Fibroblast of the aortic adventitia (primary cell): ENCODE data around the gene ENGASE. TPM values are rescaled to one million over a fixed set of nuclear protein-coding genes. Genes with fewer than 3 reads are reported as not detected.

ENCODE experiments used
- DNase-seq: peaks from one replicate; pipeline ENCODE4 v3.0.0-alpha.2; 2010; ENCODE audit warnings: low read depth
- H3K4me3 ChIP-seq: 2 replicates; pipeline ENCODE4 v1.5.1; 2011; ENCODE audit warnings: low read depth, mild to moderate bottlenecking, control low read depth, low read length, moderate library complexity
- total RNA-seq: library from RNA; depleted of rRNA; stranded (reverse); fragments of >200 nt; gene quantifications from 2 replicates; pipeline ENCODE4 v1.2.3, GENCODE V29; 2012; ENCODE audit warnings: low replicate concordance
- TF ChIP-seq, protein P1 (sequence below): IDR thresholded peaks from 2 replicates; pipeline ENCODE4 v1.5.1; 2011; ENCODE audit warnings: mild to moderate bottlenecking, low read length, control low read depth, inconsistent platforms; ENCODE audit not compliant: insufficient read depth

The ENGASE gene
- total RNA-seq, 1 donor: 8.4 TPM

DNA sequence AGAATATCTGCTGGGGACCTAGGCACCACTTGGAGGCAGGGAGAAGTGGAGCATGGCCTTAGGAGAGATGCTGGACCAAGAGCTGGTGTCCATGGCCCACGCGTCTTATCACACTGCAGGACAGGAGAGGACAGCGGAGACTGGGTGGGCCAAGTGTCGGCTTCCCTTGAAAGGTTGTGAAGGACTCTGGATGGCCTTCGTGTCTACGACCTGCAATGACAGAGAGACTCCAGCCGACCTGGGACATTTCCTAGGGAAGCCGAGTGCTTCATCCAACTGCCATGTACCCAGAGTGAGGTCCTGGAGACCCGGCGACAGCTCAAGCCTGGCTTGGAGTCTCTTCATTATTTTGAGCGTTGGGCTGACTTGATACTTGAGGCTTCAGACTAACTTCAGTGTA is 30.2 kb upstream of the ENGASE start:
- DNase-seq: no peak
- TF ChIP-seq, protein P1, sequence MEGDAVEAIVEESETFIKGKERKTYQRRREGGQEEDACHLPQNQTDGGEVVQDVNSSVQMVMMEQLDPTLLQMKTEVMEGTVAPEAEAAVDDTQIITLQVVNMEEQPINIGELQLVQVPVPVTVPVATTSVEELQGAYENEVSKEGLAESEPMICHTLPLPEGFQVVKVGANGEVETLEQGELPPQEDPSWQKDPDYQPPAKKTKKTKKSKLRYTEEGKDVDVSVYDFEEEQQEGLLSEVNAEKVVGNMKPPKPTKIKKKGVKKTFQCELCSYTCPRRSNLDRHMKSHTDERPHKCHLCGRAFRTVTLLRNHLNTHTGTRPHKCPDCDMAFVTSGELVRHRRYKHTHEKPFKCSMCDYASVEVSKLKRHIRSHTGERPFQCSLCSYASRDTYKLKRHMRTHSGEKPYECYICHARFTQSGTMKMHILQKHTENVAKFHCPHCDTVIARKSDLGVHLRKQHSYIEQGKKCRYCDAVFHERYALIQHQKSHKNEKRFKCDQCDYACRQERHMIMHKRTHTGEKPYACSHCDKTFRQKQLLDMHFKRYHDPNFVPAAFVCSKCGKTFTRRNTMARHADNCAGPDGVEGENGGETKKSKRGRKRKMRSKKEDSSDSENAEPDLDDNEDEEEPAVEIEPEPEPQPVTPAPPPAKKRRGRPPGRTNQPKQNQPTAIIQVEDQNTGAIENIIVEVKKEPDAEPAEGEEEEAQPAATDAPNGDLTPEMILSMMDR: no peak
- H3K4me3 ChIP-seq: no peak overlapping the region

GRCh38 chr17:79045001-79045729 is 29.5 kb upstream of the ENGASE start:
- H3K4me3 ChIP-seq: no peak overlapping the region
- no peak for DNase-seq

DNA sequence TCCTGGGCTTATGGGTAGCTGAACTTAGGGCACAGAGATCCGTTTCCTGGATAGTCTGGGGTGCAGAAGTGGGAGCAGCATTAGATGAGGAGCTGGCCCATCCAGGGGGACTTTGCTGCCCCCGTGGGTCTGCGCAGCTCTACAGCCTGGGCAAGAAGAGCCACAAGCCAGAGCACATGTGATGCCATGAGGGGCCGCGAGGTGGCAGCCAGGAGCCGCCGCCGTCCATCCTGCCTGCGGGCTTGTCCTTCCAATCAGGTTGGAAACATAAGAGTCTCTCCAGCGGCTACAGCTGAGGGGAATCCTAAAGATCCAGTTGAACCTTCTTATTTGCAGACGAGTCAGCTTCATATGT is 28.8 kb upstream of the ENGASE start:
- DNase-seq: peak; percentile 76

More at GRCh38 chr17:79045001-79045729, 29.5 kb upstream of the ENGASE start:
- TF ChIP-seq, protein P1: no peak

DNA sequence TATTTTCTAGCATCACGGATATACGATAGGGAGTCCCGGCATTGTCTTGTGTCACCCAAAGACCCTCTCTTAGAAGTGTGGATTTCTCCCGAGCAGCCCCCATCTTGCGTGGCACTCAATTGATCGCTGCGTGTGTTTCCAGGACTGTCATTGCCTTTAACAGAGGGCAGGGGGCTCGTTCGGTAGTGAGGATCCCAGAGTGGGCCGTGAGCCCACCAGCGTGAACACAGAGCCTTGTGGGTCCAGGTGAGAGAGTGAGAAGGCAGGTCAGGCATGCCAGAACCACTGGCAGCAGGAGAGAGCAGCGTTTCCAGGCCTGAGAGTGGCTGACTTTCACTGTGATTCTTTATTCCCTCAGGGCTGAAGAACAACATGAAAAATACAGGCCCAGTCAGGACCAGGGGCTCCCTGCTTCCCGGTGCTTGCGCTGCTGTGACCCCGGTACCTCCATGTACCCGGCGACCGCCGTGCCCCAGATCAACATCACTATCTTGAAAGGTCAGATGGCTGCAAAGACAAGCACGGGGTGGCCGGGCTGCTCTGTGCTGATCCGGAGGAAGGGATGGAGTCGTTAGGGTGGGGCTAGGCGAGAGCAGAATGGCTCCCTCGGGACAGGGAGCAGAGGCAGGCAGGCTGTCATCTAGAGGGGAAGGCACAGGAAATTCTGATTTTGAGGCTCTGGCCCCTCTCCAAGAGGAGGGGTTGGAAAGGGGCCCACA is 28.3 kb upstream of the ENGASE start:
- H3K4me3 ChIP-seq: no peak overlapping the region
- TF ChIP-seq, protein P1: no peak
- DNase-seq: no peak

More for the DNA sequence above, 28.8 kb upstream of the ENGASE start:
- no peak overlapping the region for H3K4me3 ChIP-seq
- TF ChIP-seq, protein P1: peak; percentile 96

DNA sequence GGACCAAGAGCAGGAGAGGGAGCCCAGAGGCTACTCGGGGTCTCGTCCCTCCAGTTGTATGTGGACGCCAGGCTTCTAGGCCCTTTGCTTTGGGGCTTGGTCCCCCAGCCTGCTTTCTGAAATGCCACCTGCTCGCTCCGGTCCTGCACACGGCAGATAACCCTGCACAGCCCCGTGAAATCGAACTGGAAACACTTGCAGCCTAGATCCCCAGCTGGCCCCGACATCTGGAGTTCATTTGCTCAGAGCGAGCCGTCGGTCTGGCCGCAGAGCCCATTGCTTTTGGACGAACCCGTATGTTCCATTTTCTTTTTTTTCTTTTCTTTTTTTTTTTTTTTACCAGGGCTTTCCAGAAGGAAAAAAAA is 27.7 kb upstream of the ENGASE start:
- TF ChIP-seq, protein P1: no peak
- H3K4me3 ChIP-seq: no peak overlapping the region
- peak; percentile 69 for DNase-seq

DNA sequence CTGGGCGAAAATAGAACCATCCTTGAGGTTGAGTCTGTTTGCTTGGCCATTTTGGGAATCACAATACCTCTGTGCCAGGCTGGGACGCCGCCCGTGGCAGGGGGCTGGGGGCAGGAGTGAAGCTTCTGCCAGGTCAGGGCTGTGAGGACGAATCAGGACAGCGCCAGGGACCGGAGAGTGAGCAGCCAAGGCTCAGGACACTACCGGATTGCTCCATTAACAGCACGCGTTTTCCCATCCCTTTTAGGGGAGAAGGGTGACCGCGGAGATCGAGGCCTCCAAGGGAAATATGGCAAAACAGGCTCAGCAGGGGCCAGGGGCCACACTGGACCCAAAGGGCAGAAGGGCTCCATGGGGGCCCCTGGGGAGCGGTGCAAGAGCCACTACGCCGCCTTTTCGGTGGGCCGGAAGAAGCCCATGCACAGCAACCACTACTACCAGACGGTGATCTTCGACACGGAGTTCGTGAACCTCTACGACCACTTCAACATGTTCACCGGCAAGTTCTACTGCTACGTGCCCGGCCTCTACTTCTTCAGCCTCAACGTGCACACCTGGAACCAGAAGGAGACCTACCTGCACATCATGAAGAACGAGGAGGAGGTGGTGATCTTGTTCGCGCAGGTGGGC is 27.2 kb upstream of the ENGASE start:
- TF ChIP-seq, protein P1: no peak
- DNase-seq: no peak
- H3K4me3 ChIP-seq: no peak overlapping the region
